SHP77 (cell line): ENCODE measurements around the gene TSPAN18.

Source experiments
- DNase-seq, 2 experiments: peaks; one replicate each; lab custom pipeline; 2025; lab: John Stamatoyannopoulos, UW

Gene TSPAN18

GRCh38 chr11:44848203-44848962, 121.6 kb downstream of the TSPAN18 start:
- DNase-seq = no peak

GRCh38 chr11:44848963-44849350, 122.2 kb downstream of the TSPAN18 start:
- DNase-seq = no peak

- no peak for DNase-seq
Measured at GRCh38 chr11:44849424-44849823, 122.7 kb downstream of the TSPAN18 start.

DNA sequence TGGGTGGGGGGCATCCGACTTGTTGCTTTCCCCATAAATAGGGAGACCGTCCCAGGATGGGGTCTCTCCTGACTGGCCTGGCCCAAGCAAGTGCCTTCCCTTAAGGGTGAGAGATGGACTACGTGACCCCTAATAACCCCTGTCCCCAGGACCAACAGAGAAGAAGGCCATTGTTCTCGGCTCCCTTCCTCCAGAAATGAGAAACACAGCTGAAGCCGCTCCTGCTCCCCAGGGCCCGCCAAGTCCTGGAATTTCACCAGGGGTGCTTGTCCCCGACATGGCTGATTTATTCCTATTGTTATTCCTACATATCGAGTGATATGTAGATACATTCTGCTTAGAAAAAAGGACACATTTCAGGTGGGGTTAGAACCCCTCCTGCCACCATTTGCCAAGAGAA, 123.2 kb downstream of the TSPAN18 start:
- no peak for DNase-seq

GRCh38 chr11:44851496-44851895, 124.7 kb downstream of the TSPAN18 start:
- DNase-seq = no peak

DNA sequence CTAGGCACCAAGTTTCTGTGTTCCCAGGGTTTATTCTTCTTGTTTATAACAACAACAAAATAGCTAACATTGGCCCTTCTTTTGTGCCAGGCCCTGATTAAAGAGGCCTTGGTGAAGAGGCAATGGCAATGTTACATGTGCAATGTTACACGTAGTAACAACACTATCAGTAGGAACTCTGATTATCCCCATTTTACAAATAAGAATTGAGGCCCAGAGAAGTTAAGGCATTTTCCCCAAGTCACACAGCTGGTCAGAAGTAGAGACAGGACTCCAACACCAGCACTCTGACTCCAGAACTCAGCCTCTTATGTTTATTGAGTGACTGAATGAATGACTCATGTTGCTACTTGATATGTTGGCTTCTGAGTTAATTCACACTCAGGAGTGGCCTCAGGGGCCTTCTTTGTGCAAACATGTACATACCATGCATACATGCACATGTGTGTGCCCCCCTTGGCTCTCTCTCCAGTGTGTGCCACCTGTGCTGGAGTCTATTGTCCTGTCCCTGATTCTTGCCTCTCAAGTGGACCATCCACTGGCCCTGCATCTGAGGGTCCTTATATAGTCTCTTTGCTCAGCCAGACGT, 125.5 kb downstream of the TSPAN18 start:
- DNase-seq = no peak

DNA sequence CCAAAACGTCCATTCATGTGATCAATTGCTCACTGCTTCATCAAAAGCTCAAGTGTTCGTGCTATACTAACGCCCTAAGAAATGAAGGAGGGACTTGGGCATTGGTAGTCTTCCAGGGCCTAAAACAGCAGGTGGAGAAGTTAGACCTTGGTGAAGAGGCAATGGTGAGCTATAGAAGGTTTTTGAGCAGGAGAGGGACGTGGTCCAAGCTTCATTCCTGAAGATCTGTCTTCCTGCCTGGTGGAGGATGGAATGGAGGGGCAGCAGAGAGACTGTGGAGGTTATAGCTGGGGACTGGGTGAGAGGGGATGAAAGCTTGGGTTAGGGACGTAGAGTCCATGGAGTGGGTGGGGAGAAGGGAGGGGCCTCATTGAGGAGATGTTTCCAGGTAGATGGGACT, 126.2 kb downstream of the TSPAN18 start:
- no peak for DNase-seq

- DNase-seq = no peak
Measured at GRCh38 chr11:44853666-44854065, 126.9 kb downstream of the TSPAN18 start.

DNA sequence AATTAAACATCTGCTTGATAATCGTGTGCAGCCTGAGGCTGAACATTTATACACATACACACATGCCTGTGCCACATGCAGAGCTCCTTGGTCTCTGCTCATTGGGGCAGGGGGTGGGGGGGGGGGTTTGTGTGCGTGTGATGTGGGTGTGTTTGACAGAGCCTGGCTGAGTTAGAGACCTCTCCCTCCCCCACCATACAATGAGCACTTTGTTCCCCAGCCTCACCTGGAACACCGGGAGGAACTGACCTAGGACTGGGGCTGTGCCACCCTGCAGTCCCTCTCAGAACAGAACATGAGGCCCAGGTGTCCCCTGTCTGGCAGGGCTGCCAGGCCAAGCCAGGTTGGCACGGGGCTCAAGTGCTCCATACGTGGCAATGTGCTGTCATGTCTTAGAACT, 127.3 kb downstream of the TSPAN18 start:
- DNase-seq = no peak

DNA sequence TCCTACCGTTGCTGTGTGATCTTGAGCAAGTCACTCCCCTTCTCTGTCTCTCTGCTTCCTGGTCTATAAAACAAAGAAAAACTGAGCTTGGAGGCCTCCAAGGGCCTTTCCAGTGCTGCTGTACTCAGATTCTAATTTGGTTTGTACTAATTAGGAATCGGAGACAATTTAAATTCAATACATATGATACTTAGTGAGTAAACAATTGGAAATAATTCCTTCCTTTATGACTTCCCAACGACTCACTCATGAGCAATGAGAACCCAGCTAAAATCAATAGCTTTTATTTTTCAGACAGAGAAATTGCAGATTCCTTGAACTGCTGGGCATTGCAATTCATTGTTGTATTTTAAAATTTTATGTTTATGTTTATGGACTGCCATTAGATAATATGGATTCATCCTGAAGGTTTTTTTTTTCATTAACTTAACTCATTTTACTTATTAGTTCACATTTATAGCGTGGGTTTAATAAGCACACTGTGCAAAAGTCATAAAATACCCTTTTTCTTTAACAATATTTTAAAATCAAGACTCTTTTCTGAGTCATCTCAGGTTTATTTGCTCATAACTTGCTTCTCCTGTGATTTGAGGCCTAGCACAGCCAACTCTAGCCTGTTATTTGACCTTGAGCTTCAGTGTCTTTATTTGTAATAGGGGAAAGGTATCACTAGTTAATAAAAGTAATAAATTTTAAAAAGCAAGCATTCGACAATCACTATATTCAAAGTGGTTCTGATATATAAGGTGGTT, 128.2 kb downstream of the TSPAN18 start:
- no peak for DNase-seq

- DNase-seq = no peak
Measured at GRCh38 chr11:44855493-44855849, 128.7 kb downstream of the TSPAN18 start.

DNA sequence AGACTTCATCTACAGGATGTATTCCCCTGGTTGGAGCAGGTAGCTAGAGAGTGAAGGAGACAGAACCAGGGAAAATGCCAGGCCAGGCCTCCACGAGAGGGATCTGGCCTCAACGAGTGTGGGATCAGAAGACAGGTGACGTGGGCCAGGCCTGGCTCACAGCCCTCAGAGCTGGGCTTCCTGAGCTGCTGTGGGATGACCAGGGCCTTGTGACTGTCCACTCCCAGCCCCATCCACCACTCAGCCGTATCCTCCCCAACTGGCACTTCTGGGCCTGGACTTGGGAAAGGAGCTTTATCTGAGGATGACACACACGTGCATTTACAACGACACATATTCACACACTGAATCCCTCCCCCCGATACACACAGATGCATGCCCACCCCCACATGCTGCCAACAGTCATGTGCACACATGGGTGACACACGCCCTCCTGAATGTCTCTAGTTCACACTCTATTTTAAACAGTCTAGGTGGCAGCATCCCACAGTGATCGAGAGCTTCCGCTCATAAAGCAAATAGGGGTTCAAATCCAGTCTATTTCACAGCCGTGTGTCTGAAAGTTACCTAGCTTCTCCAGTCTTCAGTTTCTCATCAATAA, 130.8 kb downstream of the TSPAN18 start:
- DNase-seq = no peak

GRCh38 chr11:44858796-44859527, 132.2 kb downstream of the TSPAN18 start:
- DNase-seq = no peak

DNA sequence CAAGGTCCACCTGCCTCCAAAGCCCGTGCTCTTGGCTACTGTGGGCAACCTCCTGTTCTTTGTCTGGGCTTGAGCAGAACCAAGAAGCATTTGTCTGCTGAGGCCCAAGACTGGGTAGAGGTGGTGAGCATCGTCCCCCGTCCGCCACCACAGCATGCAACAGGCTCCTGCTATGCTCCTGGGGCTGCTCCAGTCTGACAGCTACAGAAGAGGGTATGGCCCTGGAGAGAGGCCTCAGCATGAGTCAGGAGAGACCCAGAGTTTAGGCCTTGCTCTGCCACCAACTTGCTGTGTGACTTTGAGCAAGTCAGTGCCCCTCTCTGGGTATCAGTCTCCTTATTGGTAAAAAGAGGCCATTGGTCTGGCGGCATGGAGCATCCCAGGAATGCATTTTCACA, 132.8 kb downstream of the TSPAN18 start:
- DNase-seq = no peak

GRCh38 chr11:44860346-44860745, 133.6 kb downstream of the TSPAN18 start:
- no peak for DNase-seq

- DNase-seq = no peak
Measured at GRCh38 chr11:44861849-44862557, 135.2 kb downstream of the TSPAN18 start.

DNA sequence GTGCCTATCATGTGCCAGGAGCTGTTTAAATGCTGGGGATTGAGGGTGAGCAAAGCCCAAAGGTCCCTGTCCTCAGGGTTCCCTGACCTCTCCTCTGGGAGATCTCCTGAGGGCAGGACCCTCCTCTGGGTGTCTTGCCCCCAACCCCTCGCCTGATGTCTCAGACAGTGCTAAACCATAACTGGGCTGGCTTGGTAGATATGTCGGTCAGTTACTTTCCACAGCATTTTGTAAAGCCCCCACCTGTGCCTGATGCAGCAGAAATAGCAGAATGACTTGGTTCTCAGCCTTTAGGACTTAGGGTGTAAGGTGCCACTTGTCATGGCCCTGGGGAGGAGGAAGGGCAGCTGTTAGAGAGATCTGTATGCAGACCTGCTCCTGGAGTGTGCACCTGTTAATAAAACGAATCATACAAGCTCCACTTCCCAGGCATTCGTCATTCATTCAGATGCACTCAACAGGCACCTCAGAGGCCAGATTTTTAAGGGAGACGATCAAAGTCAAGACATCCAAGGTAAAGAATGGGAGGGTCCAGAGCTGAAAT, 135.9 kb downstream of the TSPAN18 start:
- no peak for DNase-seq

GRCh38 chr11:44863231-44863630, 136.5 kb downstream of the TSPAN18 start:
- no peak for DNase-seq

- no peak for DNase-seq
Measured at GRCh38 chr11:44865866-44866272, 139.1 kb downstream of the TSPAN18 start.

GRCh38 chr11:44866286-44866685, 139.5 kb downstream of the TSPAN18 start:
- DNase-seq = no peak

GRCh38 chr11:44868021-44868420, 141.3 kb downstream of the TSPAN18 start:
- DNase-seq = no peak
